CD4-positive, alpha-beta T cell treated with Interleukin-4 for 4 hours (primary cell): ENCODE measurements around the gene PTPN5.
"Not testable (repeated sequence)": the region's sequence is repeated elsewhere in the genome, so short reads cannot be mapped to it uniquely, and the experiment has no call there.

Experiments used
- DNase-seq: peaks from one replicate; pipeline ENCODE4 v3.0.0-alpha.2; 2020

PTPN5 gene

GRCh38 chr11:18706330-18707243 is 85.0 kb downstream of the PTPN5 start:
- DNase-seq, result peak; percentile 56

GRCh38 chr11:18705651-18706281 is 85.8 kb downstream of the PTPN5 start:
- DNase-seq, result no peak

DNA sequence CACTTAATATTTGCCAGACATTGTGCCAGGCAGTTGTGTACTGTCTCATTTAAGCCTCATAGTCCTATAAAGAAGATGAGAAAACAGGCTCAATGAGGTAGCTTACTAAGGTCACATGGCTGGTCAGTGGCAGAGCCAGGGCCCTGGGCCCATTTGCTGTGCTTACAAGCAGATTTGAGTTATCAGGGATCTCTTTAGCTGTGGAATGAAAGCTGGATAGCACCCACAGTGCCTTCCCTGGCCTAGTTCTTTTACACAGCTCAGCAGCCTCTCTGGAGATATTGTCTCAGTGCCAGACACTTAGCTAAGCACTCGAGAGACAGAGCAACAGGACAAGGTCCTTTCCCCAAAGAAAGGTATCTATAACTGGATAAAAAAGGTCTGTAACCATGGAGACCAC is 86.9 kb downstream of the PTPN5 start:
- no peak for DNase-seq

GRCh38 chr11:18704045-18704645 is 87.5 kb downstream of the PTPN5 start:
- DNase-seq, result no peak

GRCh38 chr11:18703001-18703763 is 88.4 kb downstream of the PTPN5 start:
- DNase-seq, result no peak

- no peak for DNase-seq
Observed at GRCh38 chr11:18701614-18702216, 89.9 kb downstream of the PTPN5 start.

- DNase-seq, result no peak
Observed at GRCh38 chr11:18700872-18701271, 90.7 kb downstream of the PTPN5 start.

DNA sequence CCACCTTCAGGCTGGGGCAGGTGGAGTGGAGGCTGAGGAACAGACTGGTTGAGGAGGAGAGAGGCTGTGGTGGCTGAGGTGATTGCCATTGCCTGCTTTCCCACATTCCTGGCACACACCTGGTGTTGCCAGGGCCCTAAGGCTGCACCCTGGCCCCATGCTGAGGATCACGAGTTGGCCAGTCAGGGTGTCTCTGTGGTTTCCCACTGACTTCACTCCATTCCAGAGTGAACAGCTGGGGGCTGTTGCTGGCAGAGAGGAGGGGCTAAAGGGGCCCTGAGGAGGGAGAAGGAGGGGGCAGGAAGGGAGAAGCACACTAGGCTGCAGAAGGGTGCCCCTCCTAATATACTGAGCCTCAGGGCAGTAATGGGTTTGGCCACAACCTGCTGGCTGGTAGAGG is 91.2 kb downstream of the PTPN5 start:
- DNase-seq, result no peak

DNA sequence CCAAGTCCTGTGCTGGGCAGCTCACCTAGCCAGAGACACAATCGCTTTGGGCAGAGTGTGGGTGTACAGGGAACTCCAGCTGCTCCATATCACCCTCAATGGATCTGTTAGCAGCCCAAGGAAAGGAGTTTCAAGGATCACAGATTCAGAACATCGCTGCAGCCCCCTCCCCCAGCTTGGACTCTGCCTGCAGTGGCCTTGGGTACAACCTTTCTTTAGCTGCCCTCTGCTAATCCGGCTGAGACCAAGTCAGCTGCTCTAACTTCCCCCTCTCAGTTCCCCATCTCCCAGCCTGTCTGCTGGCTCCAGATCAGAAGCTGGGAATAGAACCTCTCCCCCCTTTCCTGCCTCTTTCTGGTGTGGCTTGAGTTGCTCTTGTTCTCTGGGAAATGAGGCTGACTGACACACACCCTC is 91.7 kb downstream of the PTPN5 start:
- no peak for DNase-seq

GRCh38 chr11:18699269-18699596 is 92.4 kb downstream of the PTPN5 start:
- DNase-seq, result no peak

DNA sequence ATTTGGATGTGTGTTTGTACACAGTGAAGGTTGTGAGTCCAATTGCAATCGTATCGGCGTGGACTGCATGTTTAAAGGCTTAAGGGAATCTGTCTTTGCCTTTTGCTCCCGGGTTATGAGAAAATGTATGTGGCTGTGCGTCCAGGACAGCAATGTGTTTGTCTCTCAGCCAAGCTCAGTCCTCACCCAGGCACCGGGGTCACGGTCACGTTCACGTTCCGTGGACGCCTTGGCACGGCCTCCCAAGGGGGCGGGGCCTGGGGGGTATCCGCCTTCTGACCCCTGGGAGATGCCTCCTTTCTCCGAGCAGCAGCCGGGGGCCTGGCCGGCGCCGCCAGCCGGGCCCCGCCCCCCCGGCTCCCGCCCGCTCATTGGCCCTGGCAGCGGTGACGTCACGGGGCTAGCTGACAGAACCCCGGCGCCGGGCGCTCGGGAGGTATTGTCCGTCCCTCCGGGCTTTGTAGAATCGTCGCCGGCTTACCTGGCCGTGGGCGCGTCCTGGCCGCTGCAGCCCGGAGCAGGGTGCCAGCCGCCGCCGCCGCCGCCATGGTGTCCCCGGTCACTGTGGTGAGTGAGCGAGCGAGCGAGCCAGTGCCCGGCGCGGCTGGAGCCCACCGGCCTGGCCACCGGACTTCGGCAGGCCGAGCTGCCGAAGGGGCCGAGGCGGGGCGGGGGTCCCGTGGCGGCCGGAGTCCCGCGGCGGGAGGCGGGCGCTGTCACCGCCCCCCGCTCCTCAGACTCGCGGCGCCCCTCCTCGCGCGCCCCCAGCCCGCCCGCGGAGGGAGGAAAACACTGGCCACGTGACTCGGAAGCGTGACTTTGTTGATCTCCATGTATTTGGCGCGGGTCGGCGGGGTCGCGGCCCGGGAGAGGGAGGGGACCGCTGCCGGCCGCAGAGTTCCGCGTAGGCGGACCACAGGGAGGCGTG is 93.0 kb downstream of the PTPN5 start, which contains the start of gene TMEM86A:
TMEM86A (plus strand) TSS at position 439 of the 928 bp plus-strand sequence; CDS start at position 547, 108 bp downstream.
- peak; percentile 93 for DNase-seq

- no peak for DNase-seq
Observed at GRCh38 chr11:18697576-18697975, 94.0 kb downstream of the PTPN5 start.

- no peak for DNase-seq
Observed at GRCh38 chr11:18696638-18697225, 94.9 kb downstream of the PTPN5 start.

GRCh38 chr11:18692941-18693760 is 98.4 kb downstream of the PTPN5 start:
- no peak for DNase-seq

DNA sequence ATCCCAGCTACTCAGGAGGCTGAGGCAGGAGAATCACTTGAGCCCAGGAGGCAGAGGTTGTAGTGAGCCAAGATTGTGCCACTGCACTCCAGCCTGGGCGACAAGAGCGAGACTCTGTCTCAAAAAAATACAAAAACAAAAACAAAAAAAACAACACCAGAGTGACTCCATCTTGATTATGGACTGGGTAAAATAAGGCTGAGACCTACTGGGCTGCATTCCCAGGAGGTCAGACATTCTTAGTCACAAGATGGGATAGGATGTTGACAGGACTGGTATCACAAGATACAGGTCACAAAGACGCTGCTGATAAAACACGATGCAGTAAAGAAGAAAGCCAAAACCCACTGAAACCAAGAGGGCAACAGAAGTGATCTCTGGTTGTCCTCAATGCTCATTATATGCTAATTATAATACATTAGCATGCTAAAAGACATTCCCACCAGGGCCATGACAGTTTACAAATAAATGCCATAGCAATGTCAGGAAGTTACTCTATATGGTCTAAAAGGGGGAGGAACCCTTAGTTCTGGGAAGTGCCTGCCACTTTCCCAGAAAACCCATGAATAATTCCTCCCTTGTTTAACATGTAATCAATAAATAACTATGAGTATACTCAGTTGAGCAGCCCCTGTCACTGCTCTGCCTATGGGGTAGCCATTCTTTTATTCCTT is 100.0 kb downstream of the PTPN5 start:
- not testable (repeated sequence) for DNase-seq

GRCh38 chr11:18684267-18684666 is 107.3 kb downstream of the PTPN5 start:
- no peak for DNase-seq

GRCh38 chr11:18682466-18682865 is 109.1 kb downstream of the PTPN5 start:
- no peak for DNase-seq

DNA sequence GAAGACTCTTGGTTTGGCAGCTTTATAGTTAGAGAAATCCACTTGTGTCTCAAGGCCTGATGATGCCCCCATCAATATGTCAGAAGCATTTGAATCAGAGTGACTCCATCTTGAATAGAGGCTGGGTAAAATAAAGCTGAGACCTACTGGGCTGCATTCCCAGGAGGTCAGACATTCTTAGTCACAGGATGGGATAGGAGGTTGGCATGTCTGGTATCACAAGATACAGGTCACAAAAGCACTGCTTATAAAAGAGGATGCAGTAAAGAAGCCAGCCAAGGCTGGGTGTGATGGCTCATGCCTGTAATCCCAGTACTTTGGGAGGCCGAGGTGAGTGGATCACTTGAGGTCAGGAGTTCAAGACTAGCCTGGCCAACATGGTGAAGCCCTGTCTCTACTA is 109.6 kb downstream of the PTPN5 start:
- not testable (repeated sequence) for DNase-seq
